Ishikawa (cell line): ENCODE results near the gene COL4A4.

Experiments
- CEBPB ChIP-seq: IDR thresholded peaks from 2 replicates; pipeline ENCODE4 v1.6.1; 2012
- CREB1 ChIP-seq: IDR thresholded peaks from 2 replicates; pipeline ENCODE4 v1.6.1; 2012; ENCODE audit warnings: low read depth
- EGR1 ChIP-seq: IDR thresholded peaks from 2 replicates; pipeline ENCODE4 v1.6.1; 2012
- EP300 ChIP-seq: IDR thresholded peaks from 2 replicates; pipeline ENCODE4 v1.6.1; 2012; ENCODE audit warnings: borderline replicate concordance
- FOXM1 ChIP-seq: IDR thresholded peaks from 2 replicates; pipeline ENCODE4 v1.6.1; 2012; ENCODE audit warnings: low read depth, borderline replicate concordance
- NFIC ChIP-seq: IDR thresholded peaks from 2 replicates; pipeline ENCODE4 v1.6.1; 2012
- RAD21 ChIP-seq: IDR thresholded peaks from 2 replicates; pipeline ENCODE4 v1.6.1; 2012; ENCODE audit warnings: low read depth
- REST ChIP-seq: IDR thresholded peaks from 2 replicates; pipeline ENCODE4 v1.6.1; 2012; ENCODE audit warnings: low read depth, mild to moderate bottlenecking
- TAF1 ChIP-seq: IDR thresholded peaks from 2 replicates; pipeline ENCODE4 v1.6.1; 2012; ENCODE audit warnings: low read depth, mild to moderate bottlenecking
- TCF12 ChIP-seq: IDR thresholded peaks from 2 replicates; pipeline ENCODE4 v1.6.1; 2012; ENCODE audit warnings: low read depth
- TEAD4 ChIP-seq: IDR thresholded peaks from 2 replicates; pipeline ENCODE4 v1.6.1; 2012
- YY1 ChIP-seq: IDR thresholded peaks from 2 replicates; pipeline ENCODE4 v1.6.1; 2012; ENCODE audit warnings: low read depth
- ZBTB7A ChIP-seq: IDR thresholded peaks from 2 replicates; pipeline ENCODE4 v1.6.1; 2012; ENCODE audit warnings: low read depth
- TF ChIP-seq, protein P1 (sequence below): IDR thresholded peaks from 2 replicates; pipeline ENCODE4 v1.6.1; 2012

DNA sequence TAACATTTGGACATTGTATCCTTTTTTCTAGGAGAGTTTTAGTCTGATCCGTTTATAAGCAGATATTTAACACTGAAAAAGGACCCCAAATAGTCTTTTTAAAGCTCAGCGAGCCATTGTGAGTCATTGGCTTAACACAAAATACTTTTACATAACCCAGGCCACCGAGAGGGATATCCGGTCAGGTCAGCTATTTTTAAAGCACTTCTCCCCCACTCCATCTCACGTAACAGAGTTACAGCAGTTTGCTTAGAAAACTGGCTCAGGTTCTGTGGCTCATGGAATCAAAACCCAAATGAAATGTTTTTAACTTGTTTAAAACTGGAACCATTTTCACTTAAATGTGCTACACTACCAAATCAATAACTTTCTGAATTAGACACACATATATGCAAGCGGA is 24.3 kb upstream of the COL4A4 start:
- TF ChIP-seq EGR1, result no peak
- no peak for TF ChIP-seq FOXM1
- no peak for TF ChIP-seq RAD21
- no peak for TF ChIP-seq CREB1
- TF ChIP-seq REST, result no peak
- no peak for TF ChIP-seq YY1
- no peak for TF ChIP-seq EP300
- TF ChIP-seq NFIC, result no peak
- TF ChIP-seq TCF12, result no peak
- TF ChIP-seq, protein P1, sequence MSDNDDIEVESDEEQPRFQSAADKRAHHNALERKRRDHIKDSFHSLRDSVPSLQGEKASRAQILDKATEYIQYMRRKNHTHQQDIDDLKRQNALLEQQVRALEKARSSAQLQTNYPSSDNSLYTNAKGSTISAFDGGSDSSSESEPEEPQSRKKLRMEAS, result no peak
- no peak for TF ChIP-seq TEAD4
- no peak for TF ChIP-seq CEBPB
- no peak for TF ChIP-seq TAF1
- TF ChIP-seq ZBTB7A, result no peak
